ENCODE results near the gene ENO1. TPM values are rescaled to one million over a fixed set of nuclear protein-coding genes. Genes with fewer than 3 reads are reported as not detected.

Gene ENO1
- total RNA-seq, 2 donors from 2014 or later, result 1,263 to 1,351 TPM

DNA sequence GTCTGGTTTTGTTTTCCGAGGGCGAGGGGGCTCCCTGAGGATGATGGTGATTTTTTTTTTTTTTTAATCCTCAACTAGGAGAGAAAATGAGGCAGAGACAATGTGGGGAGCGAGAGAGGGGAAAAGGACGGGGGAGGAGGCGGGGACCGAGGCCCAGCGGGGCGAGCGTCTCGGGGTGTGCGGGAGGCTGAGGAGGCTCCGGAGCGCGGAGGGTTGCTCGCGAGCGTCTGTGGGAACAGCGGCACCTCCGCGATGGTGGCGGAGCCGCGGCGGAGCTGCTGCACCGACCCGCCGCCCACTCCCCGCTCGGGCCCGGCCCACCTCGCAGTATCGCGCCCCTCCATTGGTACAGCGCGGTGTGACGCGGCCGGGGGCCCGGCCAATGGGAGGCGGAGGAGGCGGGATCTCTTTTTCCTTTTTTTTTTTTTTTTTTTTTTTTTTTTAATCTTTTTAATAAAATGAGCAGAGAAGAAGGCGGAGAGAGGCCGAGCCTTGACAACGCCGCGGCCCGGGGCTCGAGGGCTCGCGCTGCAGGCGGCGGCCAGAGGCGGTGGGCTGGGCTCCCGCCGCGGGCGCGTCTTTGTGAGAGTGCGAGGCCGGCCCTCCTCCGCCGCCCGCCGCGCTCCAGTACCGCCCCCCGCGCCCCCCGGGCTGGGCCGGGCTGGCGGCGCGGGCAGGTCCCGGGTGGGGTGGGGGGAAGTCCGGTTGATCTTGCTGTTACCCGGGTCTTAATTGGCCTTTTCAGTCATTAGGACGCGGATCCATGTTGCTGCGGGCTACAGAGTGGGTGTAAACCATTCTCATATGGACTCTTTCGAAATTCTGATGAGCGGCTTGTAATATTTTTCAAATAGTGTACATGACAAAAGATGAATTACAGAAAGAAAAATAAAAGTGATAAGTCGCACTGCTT is 60.8 kb downstream of the ENO1 start, which contains the start of gene RERE:
Gene RERE (minus strand): TSS at position 229 of the 913 bp plus-strand sequence.
- H3K27ac Mint-ChIP-seq, result peak within 1 kb of the TSS; percentile 97
- peak within 1 kb of the TSS; percentile 80 for H3K4me3 Mint-ChIP-seq
- Histone ChIP-seq H3K4me3 (ENCODE audit: low read length) (peak within 1 kb of the TSS; percentile 95), H3K36me3 (ENCODE audit: control insufficient read depth, insufficient read depth, low read length) (no peaks in the 10 kb centered on the region), H3K27ac (ENCODE audit: low read depth, low read length) (peak within 1 kb of the TSS; percentile 97), H3K4me1 (ENCODE audit: control insufficient read depth, insufficient read depth, low read length) (no peaks in the 10 kb centered on the region), H3K9me3 (ENCODE audit: control insufficient read depth, low read length) (no peaks in the 10 kb centered on the region), H3K27me3 (ENCODE audit: control insufficient read depth, insufficient read depth, low read length, poor library complexity, severe bottlenecking) (no peaks in the 10 kb centered on the region), H3K9ac (ENCODE audit: extremely low read depth, low read length, poor library complexity, severe bottlenecking) (peak within 1 kb of the TSS; percentile 90)
- 1 to 3% methylated on average over 15 to 81 of the region's 82 CpGs for WGBS, 2 experiments (ENCODE audit: insufficient coverage in 1 of 2, insufficient read length in 1 of 2)
- peaks cover 51% of the 10 kb centered on the region for H3K4me1 Mint-ChIP-seq
- TF ChIP-seq, protein P1, sequence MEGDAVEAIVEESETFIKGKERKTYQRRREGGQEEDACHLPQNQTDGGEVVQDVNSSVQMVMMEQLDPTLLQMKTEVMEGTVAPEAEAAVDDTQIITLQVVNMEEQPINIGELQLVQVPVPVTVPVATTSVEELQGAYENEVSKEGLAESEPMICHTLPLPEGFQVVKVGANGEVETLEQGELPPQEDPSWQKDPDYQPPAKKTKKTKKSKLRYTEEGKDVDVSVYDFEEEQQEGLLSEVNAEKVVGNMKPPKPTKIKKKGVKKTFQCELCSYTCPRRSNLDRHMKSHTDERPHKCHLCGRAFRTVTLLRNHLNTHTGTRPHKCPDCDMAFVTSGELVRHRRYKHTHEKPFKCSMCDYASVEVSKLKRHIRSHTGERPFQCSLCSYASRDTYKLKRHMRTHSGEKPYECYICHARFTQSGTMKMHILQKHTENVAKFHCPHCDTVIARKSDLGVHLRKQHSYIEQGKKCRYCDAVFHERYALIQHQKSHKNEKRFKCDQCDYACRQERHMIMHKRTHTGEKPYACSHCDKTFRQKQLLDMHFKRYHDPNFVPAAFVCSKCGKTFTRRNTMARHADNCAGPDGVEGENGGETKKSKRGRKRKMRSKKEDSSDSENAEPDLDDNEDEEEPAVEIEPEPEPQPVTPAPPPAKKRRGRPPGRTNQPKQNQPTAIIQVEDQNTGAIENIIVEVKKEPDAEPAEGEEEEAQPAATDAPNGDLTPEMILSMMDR (conservative IDR thresholded peaks at IDR 0.05), result peak; percentile 9
- H3K9me3 Mint-ChIP-seq, result no peaks in the 10 kb centered on the region
- DNase-seq, result peak; percentile 97
- H3K27me3 Mint-ChIP-seq (ENCODE audit: insufficient read depth), result no peaks in the 10 kb centered on the region
- H3K36me3 Mint-ChIP-seq (ENCODE audit: low read depth), result no peaks in the 10 kb centered on the region

DNA sequence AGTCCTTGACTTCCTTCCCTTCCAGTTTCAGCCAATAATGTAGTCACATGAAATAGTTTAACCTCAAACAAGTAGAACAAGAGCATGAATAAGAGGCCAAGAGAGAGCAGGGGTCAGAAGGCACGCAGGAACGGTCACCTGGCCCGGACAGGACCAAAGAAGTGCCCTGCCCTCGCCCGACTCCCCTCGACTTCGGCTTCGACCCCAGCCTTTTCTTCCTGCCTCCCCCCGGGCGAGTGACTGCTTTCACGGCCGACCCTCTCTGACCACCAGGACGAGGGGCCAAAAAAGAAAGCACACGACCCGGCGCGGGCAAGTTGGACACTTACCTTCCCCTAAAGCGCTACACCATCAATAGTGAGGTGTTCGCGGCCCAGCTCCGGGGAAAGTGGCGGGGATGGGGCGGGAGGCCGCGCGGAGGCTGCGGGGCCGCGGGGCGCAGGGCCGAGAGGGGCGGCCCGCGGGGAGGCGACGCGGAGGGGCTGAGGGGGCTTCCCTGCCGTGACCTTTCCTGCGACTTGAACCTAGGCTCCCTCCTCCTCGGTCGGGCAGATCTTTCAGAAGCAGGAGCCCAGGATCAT is 61.6 kb downstream of the ENO1 start:
- H3K36me3 ChIP-seq (ENCODE audit: control insufficient read depth, insufficient read depth, low read length), result no peaks in the 10 kb centered on the region
- H3K27me3 Mint-ChIP-seq (ENCODE audit: insufficient read depth), result no peaks in the 10 kb centered on the region
- peak; percentile 78 for DNase-seq
- H3K27ac Mint-ChIP-seq, result peak overlapping the region; percentile 97
- H3K4me1 ChIP-seq (ENCODE audit: control insufficient read depth, insufficient read depth, low read length), result no peaks in the 10 kb centered on the region
- H3K9me3 Mint-ChIP-seq, result no peaks in the 10 kb centered on the region
- H3K9me3 ChIP-seq (ENCODE audit: control insufficient read depth, low read length), result no peaks in the 10 kb centered on the region
- WGBS, 2 experiments (ENCODE audit: insufficient coverage in 1 of 2, insufficient read length in 1 of 2), result 0% methylated on average over 12 to 41 of the region's 41 CpGs
- TF ChIP-seq, protein P1 (conservative IDR thresholded peaks at IDR 0.05), result no peak
- peak overlapping the region; percentile 80 for H3K4me3 Mint-ChIP-seq
- peak overlapping the region; percentile 90 for H3K4me3 ChIP-seq (ENCODE audit: low read length)
- H3K27me3 ChIP-seq (ENCODE audit: control insufficient read depth, insufficient read depth, low read length, poor library complexity, severe bottlenecking), result no peaks in the 10 kb centered on the region
- peak overlapping the region; percentile 90 for H3K9ac ChIP-seq (ENCODE audit: extremely low read depth, low read length, poor library complexity, severe bottlenecking)
- no peaks in the 10 kb centered on the region for H3K36me3 Mint-ChIP-seq (ENCODE audit: low read depth)
- H3K27ac ChIP-seq (ENCODE audit: low read depth, low read length), result peak overlapping the region; percentile 97
- H3K4me1 Mint-ChIP-seq, result peaks cover 44% of the 10 kb centered on the region

- peak overlapping the region; percentile 90 for H3K9ac ChIP-seq (ENCODE audit: extremely low read depth, low read length, poor library complexity, severe bottlenecking)
- no peak for DNase-seq
- H3K9me3 Mint-ChIP-seq, result no peaks in the 10 kb centered on the region
These were observed 62.2 kb downstream of the ENO1 start for GRCh38 chr1:8816264-8816663.

More at GRCh38 chr1:8816264-8816663, 62.2 kb downstream of the ENO1 start:
- Histone ChIP-seq H3K9me3 (ENCODE audit: control insufficient read depth, low read length) (no peaks in the 10 kb centered on the region), H3K27me3 (ENCODE audit: control insufficient read depth, insufficient read depth, low read length, poor library complexity, severe bottlenecking) (no peaks in the 10 kb centered on the region), H3K4me1 (ENCODE audit: control insufficient read depth, insufficient read depth, low read length) (no peaks in the 10 kb centered on the region), H3K4me3 (ENCODE audit: low read length) (peak overlapping the region; percentile 90), H3K36me3 (ENCODE audit: control insufficient read depth, insufficient read depth, low read length) (no peaks in the 10 kb centered on the region), H3K27ac (ENCODE audit: low read depth, low read length) (peak overlapping the region; percentile 9)
- peaks cover 42% of the 10 kb centered on the region for H3K4me1 Mint-ChIP-seq
- peak overlapping the region; percentile 80 for H3K4me3 Mint-ChIP-seq
- no peaks in the 10 kb centered on the region for H3K27me3 Mint-ChIP-seq (ENCODE audit: insufficient read depth)
- TF ChIP-seq, protein P1 (conservative IDR thresholded peaks at IDR 0.05), result no peak
- no peaks in the 10 kb centered on the region for H3K36me3 Mint-ChIP-seq (ENCODE audit: low read depth)
- peak overlapping the region; percentile 97 for H3K27ac Mint-ChIP-seq
- 0 to 22% methylated on average over 1 to 3 of the region's 3 CpGs for WGBS, 2 experiments (ENCODE audit: insufficient coverage in 1 of 2, insufficient read length in 1 of 2)
